WTC11 (cell line): ENCODE data around the gene ZNF607.
"Not testable (repeated sequence)": the region's sequence is repeated elsewhere in the genome, so short reads cannot be mapped to it uniquely, and the experiment has no call there.

Experiments used
- TF ChIP-seq, protein P1 (sequence below): fragments of 200-600 bp; IDR thresholded peaks from 2 replicates; pipeline ENCODE4 v1.8.0; 2022; ENCODE audit warnings: antibody characterized with exemption
- TF ChIP-seq, protein P2 (sequence below): sonication (generic); formaldehyde crosslinking; IDR thresholded peaks from 2 replicates; pipeline ENCODE4 v1.8.0; 2022; ENCODE audit warnings: mild to moderate bottlenecking, missing genetic modification reagents
- TF ChIP-seq, protein P3 (sequence below): sonication (generic); formaldehyde crosslinking; IDR thresholded peaks from 2 replicates; pipeline ENCODE4 v1.8.1; 2022; ENCODE audit warnings: low read depth, mild to moderate bottlenecking, moderate library complexity, missing genetic modification reagents, borderline replicate concordance
- TF ChIP-seq, protein P4 (sequence below): sonication (generic); formaldehyde crosslinking; conservative IDR thresholded peaks from 2 replicates; pipeline ENCODE4 v1.8.1; 2022; ENCODE audit warnings: mild to moderate bottlenecking, missing genetic modification reagents

DNA sequence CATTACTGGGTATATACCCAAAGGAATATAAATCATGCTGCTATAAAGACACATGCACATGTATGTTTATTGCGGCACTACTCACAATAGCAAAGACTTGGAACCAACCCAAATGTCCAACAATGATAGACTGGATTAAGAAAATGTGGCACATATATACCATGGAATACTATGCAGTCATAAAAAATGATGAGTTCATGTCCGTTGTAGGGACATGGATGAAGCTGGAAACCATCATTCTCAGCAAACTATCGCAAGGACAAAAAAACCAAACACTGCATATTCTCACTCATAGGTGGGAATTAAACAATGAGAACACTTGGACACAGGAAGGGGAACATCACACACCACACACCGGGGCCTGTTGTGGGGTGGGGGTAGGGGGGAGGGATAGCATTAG is 38.1 kb upstream of the ZNF607 start:
- TF ChIP-seq, protein P1, sequence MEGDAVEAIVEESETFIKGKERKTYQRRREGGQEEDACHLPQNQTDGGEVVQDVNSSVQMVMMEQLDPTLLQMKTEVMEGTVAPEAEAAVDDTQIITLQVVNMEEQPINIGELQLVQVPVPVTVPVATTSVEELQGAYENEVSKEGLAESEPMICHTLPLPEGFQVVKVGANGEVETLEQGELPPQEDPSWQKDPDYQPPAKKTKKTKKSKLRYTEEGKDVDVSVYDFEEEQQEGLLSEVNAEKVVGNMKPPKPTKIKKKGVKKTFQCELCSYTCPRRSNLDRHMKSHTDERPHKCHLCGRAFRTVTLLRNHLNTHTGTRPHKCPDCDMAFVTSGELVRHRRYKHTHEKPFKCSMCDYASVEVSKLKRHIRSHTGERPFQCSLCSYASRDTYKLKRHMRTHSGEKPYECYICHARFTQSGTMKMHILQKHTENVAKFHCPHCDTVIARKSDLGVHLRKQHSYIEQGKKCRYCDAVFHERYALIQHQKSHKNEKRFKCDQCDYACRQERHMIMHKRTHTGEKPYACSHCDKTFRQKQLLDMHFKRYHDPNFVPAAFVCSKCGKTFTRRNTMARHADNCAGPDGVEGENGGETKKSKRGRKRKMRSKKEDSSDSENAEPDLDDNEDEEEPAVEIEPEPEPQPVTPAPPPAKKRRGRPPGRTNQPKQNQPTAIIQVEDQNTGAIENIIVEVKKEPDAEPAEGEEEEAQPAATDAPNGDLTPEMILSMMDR = not testable (repeated sequence)
- TF ChIP-seq, protein P2, sequence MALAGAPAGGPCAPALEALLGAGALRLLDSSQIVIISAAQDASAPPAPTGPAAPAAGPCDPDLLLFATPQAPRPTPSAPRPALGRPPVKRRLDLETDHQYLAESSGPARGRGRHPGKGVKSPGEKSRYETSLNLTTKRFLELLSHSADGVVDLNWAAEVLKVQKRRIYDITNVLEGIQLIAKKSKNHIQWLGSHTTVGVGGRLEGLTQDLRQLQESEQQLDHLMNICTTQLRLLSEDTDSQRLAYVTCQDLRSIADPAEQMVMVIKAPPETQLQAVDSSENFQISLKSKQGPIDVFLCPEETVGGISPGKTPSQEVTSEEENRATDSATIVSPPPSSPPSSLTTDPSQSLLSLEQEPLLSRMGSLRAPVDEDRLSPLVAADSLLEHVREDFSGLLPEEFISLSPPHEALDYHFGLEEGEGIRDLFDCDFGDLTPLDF = not testable (repeated sequence)
- TF ChIP-seq, protein P3, sequence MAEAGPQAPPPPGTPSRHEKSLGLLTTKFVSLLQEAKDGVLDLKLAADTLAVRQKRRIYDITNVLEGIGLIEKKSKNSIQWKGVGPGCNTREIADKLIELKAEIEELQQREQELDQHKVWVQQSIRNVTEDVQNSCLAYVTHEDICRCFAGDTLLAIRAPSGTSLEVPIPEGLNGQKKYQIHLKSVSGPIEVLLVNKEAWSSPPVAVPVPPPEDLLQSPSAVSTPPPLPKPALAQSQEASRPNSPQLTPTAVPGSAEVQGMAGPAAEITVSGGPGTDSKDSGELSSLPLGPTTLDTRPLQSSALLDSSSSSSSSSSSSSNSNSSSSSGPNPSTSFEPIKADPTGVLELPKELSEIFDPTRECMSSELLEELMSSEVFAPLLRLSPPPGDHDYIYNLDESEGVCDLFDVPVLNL (CRISPR knock-in tag) = not testable (repeated sequence)
- TF ChIP-seq, protein P4, sequence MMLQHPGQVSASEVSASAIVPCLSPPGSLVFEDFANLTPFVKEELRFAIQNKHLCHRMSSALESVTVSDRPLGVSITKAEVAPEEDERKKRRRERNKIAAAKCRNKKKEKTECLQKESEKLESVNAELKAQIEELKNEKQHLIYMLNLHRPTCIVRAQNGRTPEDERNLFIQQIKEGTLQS (CRISPR knock-in tag) = not testable (repeated sequence)
